Right renal cortex interstitium (tissue), 3 donors: ENCODE data around the gene SH2D3A. TPM values are rescaled to one million over a fixed set of nuclear protein-coding genes. Genes with fewer than 3 reads are reported as not detected.
A peak's percentile ranks its signal among the peaks of the same experiment; 100 is the strongest.
"Not testable (repeated sequence)": the region's sequence is repeated elsewhere in the genome, so short reads cannot be mapped to it uniquely, and the experiment has no call there.

Source experiments
- DNase-seq, 3 donors: peaks; one replicate each; pipeline ENCODE4 v3.0.0-alpha.2; 2013; ENCODE audit warnings: low read depth in 3 of 3, low spot score in 2 of 3
- polyA plus RNA-seq, 3 donors: library from polyadenylated mRNA; unstranded; fragments of 120-200 nt; gene quantifications; one replicate each; pipeline ENCODE4 v1.2.1, GENCODE V29; 2013; ENCODE audit not compliant: insufficient read length in 3 of 3

Gene SH2D3A
- polyA plus RNA-seq, 3 donors, result 4.8 to 5.6 (median 5.0) TPM

GRCh38 chr19:6762253-6762797 lies 4.9 kb downstream of the SH2D3A start:
- not testable (repeated sequence) for DNase-seq

GRCh38 chr19:6761053-6761676 lies 6.1 kb downstream of the SH2D3A start:
- DNase-seq, result no peak

GRCh38 chr19:6760606-6761005 lies 6.6 kb downstream of the SH2D3A start:
- no peak for DNase-seq

- DNase-seq, result no peak
Measured at GRCh38 chr19:6754653-6755463, 12.4 kb downstream of the SH2D3A start.

GRCh38 chr19:6754136-6754535 lies 13.1 kb downstream of the SH2D3A start:
- no peak for DNase-seq

GRCh38 chr19:6753178-6754031 lies 13.8 kb downstream of the SH2D3A start:
- no peak for DNase-seq

GRCh38 chr19:6752256-6753177 lies 14.7 kb downstream of the SH2D3A start:
- DNase-seq, result no peak

- DNase-seq, result no peak
Measured at GRCh38 chr19:6751189-6751588, 16.0 kb downstream of the SH2D3A start.

GRCh38 chr19:6750062-6750461 lies 17.2 kb downstream of the SH2D3A start:
- no peak for DNase-seq

GRCh38 chr19:6748543-6748942 lies 18.7 kb downstream of the SH2D3A start:
- not testable (repeated sequence) for DNase-seq

GRCh38 chr19:6745965-6746364 lies 21.3 kb downstream of the SH2D3A start:
- no peak for DNase-seq

- DNase-seq, result no peak
Measured at GRCh38 chr19:6744381-6745301, 22.6 kb downstream of the SH2D3A start.

- DNase-seq, result no peak
Measured at GRCh38 chr19:6743714-6744380, 23.4 kb downstream of the SH2D3A start.

- no peak for DNase-seq
Measured at GRCh38 chr19:6743066-6743465, 24.2 kb downstream of the SH2D3A start.

- no peak for DNase-seq
Measured at GRCh38 chr19:6740589-6741343, 26.5 kb downstream of the SH2D3A start.

- no peak for DNase-seq
Measured at GRCh38 chr19:6739883-6740588, 27.2 kb downstream of the SH2D3A start.

- peak in 1 of 3 donors; percentile 75 for DNase-seq
Measured at GRCh38 chr19:6739390-6739882, 27.8 kb downstream of the SH2D3A start, which contains the start of gene TRIP10. Gene TRIP10 (plus strand): TSS chr19:6739680. CDS start chr19:6739762, 82 bp downstream.
